Measurements from ENCODE around the gene DENND1B.

DENND1B gene

DNA sequence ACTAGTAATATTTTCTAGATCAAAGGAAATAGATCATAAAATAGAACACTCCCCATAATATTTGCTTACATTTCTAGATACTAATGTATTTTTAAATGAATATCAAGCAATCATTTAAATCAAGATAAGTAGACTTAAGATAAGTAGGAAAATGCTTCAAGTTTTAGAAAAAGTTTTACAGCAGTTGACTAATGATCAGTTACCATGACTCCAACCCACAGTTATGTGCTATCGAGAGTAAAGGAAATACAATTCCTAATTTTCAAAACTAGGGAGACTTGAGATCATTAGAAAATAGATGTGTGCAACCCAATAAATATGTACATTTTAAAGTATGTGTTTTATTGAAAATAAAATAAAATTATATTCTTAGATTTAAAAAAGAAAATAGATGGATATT is 95.0 kb downstream of the DENND1B start:
- no peak for DNase-seq

DNA sequence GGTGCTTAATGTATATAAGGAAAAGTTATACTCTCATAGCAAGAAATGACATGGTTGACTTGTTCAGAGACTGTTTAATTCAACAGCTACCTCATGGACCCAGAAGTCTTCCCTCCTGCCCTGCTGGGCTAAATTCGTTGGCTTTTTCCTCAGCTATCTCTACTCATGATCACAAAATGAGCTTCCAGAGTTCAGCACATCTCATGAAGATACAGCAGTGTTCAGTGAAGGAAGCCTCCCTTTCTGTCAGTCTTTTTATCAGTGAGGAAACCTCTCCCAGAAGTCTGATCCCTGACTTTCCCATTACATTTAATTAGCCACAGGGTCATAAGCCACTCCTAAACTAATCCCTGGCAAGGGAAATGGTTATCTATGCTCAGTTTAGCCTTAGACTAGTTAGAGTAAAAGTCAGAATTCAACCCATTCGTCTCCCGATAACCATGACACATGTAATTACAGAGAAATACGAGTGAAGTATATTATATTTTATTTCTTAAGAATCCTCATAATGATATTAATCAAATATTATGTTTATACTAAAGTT is 97.5 kb downstream of the DENND1B start:
- no peak for DNase-seq

DNA sequence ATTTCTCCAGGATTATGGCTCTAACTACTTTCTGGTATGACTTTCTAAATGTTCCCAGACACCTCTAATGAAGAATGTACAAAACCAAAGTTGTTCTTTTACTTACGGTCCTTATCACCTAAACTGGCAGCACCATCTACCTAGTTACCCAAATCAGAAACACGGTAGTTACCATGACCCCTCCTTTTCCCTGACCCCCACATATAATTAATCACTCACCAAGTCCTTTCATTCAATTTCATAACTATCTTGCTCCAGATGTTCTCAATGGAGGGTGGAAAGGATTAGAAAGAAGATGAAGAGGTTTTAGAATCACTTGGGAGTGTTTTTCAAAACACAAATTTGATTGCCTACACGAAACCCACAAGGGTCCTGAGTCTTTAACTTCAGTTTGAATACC is 98.0 kb downstream of the DENND1B start:
- no peak for DNase-seq

DNA sequence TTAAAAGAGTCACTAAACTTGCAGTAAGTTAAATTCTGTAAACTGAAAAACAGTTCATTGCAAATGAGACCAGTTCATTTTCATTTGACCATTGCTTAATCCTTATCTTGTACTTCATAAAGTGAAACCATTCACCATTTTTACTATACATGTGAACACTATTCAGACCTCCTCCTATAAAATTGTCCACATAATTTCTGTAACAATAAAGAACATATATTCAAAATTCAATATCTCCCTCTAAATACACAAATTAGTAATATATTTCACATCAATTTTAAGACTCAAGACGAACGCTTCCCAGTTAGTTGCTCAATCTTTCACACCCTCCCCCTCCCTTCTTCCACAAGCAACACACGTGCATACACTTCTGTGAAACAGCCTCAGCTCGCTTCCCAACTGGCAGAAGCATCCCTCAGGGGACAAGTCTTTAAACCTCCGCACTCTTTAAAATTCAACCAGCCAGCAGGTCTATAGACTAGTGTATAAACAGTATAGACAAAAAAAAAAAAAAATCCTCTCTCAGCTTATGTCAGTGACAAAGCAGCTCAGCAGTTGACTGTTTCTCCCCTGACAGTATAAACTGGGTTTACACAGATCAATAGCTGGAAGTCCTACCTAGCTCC is 99.6 kb downstream of the DENND1B start:
- peak; percentile 83 for DNase-seq

DNA sequence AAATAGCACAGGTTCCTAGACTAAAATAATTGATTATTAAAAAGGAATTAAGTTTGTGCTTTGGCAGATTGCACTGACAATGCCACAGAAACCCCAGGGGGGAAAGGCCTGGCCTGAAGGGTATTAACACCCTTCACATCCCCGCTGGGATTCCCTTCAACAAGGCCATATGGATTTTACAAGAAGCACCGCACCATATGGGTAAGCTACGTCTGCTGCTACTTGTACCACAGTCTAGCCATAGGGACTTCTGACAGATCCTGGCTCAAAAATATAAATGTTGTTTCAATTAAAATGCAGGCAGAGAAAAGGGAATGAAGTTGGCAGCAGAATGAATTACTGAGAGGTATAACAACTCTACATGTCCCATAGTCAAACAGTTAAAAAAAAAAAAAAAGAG is 101.0 kb downstream of the DENND1B start:
- DNase-seq, result no peak

GRCh38 chr1:197673292-197673691 is 102.0 kb downstream of the DENND1B start:
- DNase-seq, result no peak

DNA sequence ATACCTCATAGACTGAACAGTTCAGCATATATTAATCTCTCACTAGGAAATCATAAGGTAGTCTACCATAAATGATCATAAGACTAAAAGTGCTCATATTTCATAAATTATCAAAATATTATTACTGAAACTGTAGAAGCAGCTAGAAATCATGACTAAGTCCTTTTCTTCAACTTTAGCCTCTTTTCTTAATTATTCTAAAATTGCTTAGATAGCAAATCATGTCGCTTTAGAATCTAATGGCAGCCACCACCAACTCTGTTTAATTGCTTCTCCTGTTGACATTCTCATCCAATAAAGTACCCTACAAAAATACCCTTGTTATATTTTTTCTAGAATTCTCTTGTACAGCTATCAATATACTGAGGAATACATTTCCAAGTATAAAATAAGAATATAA is 102.9 kb downstream of the DENND1B start:
- DNase-seq, result no peak

DNA sequence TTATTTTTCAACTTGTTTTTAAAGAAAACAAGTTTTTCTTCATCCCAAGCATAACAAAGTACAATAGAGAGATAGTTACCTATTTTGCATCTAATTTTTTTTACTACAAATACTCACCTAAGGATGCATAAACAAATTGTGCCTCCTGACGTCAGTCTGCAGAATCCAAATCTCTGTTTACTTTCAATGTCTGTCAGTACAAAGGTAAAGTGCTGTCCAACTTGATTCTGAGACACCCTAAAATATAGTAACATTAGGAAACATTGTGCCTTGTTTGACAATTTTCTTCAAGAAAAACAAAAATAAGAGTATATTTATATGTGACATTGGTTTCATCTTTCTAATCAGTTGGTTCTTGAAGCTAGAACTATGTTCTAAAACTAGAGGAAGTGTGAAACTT is 103.4 kb downstream of the DENND1B start:
- no peak for DNase-seq

- no peak for DNase-seq
Observed at GRCh38 chr1:197671140-197671539, 104.1 kb downstream of the DENND1B start.

DNA sequence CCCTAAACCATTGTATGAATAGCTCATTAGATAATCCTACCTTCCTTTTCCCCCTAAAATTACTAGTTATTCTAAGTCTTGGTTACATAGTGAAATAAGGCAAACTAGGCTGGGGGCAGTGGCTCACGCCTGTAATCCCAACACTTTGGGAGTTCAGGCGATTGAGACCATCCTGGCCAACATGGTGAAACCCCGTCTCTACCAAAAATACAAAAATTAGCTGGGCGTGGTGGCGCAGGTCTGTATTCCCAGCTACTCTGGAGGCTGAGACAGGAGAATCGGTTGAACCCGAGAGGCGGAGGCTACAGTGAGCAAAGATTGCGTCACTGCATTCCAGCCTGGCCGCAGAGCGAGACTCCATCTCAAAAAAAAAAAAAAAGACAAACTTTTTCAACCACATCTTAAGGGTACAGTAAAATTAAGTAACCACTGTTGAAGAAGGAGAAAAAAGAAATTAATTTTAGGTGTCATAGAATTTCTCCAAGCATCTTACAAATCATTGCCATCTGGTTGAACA is 108.5 kb downstream of the DENND1B start:
- DNase-seq, result no peak

- no peak for DNase-seq
Observed at GRCh38 chr1:197664391-197664790, 110.9 kb downstream of the DENND1B start.

- DNase-seq, result no peak
Observed at GRCh38 chr1:197663162-197663953, 111.9 kb downstream of the DENND1B start.

GRCh38 chr1:197660389-197660788 is 114.9 kb downstream of the DENND1B start:
- DNase-seq, result no peak

GRCh38 chr1:197659171-197659570 is 116.1 kb downstream of the DENND1B start:
- DNase-seq, result no peak

GRCh38 chr1:197649188-197649587 is 126.1 kb downstream of the DENND1B start:
- DNase-seq, result no peak

DNA sequence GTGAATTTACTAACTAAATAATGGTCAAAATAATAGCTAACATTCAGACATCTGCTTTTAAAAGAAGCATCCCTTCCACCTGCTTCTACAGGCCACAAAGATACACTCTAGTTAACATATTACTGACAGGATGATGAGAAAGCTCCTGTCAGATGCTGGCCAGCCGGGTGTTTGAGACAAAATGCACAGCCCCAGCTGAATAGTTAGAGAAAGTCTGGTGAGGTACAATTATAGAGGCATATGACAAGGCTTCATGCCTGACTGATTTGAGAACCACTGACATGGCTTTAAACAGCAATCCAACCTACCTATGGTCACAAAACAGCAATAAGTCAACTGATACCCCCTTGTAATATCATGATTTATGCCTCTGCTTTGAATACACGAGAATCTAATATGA is 137.0 kb downstream of the DENND1B start:
- DNase-seq, result no peak

- no peak for DNase-seq
Observed at GRCh38 chr1:197637406-197637805, 137.9 kb downstream of the DENND1B start.

DNA sequence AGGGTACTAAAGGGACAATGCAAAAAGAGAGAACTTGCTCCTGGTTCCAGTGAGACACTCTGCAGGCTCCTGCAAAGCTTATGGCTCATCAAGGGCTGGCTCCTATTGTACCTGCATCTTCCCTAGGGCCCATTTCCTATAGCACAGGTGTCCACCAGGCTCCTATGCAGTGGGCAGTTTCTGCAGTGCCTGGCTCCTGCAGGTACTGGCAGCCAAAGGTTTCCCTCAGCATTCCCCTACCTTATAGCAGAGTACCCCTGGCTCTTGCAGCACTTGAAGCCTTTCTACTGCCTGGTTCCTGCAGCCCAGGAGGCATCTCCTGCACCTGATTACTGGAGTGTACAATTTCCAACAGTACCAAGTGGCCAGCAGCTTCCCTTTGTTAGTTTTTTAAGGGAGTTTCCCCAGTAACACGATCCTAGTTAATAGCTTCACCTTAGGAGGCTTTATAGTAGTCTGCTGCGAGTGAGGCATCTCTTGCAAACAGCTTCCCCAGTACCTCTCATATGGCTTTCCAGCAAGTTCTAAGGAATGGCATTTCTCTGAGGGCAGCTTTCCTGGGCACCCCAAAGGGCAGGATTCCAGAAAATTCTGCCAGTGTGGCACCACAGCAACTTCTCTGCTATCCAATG is 141.7 kb downstream of the DENND1B start:
- DNase-seq, result peak; percentile 3

DNA sequence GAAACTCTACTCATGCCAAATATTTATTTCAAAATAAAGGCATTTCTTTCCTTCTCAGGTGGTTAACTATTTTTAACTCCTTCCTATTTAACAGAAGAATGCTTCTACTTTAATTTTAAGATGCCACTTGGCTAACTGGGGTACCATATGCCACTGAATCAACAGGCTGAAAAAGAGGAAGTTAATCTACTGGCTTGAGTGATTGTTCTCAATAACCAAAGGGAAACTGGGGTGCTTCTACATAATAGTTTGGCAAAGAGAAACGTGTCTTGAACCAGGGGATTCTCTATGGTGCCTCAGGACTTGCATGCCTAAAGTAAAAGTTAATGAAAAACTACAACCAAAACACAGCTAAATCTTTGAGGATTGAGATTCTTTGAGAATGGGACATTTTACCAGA is 142.6 kb downstream of the DENND1B start:
- DNase-seq, result no peak

DNA sequence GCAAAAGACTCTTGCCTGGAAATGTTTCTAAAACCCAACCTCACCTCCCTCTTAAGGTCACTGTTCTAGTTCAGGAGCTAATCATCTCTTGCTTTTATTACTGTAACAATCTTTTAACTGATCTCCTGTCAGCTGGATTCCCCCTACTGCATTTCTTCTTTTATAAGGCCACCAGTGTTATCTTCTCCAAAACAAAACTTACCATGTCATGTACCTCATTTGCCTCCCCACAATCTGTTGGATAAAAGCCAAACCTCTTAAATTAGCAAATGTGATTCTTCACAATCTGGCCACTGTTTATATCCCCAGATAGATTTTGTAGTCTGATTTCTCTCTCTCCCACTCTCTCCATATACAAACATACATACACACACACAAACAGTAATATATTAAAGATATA is 143.3 kb downstream of the DENND1B start:
- no peak for DNase-seq

DNA sequence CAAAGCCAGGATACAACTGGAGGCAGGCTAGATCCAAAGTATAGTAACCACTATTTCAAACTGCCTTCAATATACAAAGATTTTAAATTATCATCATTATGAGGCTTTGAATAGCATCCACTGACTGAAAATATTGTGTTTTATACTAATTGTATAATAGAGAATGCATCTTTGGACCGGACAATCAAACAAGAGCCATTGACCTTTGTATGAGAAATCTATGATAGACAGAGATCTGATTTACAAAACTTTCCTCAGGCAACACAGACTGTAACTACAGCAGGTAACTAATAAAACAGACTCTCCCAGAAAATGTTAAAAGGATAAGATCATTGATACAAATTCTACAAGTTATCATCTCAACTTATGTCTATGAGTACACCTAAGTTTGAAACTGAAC is 152.9 kb downstream of the DENND1B start:
- DNase-seq, result no peak

GRCh38 chr1:197621761-197622160 is 153.5 kb downstream of the DENND1B start:
- DNase-seq, result no peak

GRCh38 chr1:197620714-197621163 is 154.5 kb downstream of the DENND1B start:
- DNase-seq, result peak; percentile 19
